HG03066 (cell line): ENCODE data around the gene POT1.

ENCODE experiments used
- ATAC-seq: cut with Tn5 transposase; IDR thresholded peaks from one replicate; pipeline ENCODE4 v1.9.1; 2021; ENCODE audit warnings: low read depth; ENCODE audit not compliant: unreplicated experiment

The POT1 gene

DNA sequence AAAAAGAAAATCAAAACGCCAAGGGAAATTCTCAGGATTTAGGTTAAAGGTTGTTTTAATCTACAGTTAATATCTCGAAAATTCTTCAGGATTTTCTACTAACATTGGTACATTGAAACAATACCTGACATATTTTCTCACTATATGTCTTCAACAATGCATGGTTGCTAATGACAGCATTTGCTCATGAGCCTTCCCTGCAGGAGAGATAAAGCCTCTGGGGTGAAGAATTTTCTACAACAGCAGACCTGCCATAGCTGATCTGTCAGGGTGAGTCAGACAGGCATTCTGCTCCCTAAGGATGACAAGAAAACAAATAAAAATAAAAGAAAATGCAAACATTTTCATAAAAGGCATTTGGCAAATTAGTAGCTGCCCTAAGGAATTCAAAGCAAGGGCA is 152.4 kb downstream of the POT1 start:
- no peak for ATAC-seq

DNA sequence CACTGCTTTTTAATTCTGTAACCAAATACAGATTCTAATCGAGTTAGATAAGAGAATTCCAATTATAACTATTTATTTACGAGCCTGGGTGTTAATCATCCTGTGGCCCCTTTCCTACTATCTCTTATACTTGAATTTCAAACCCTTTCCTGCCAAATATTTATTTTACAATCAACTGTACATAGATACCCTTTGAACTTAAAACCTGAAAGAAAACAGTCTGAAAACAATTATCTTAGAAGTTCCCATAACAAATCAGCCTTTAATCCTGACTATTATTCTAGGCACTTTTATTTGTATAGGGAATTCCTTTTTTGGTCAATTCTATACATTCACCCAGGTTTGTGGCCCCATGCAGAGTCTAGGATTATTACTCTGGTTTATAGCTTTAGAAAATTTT is 153.5 kb downstream of the POT1 start:
- ATAC-seq, result no peak

DNA sequence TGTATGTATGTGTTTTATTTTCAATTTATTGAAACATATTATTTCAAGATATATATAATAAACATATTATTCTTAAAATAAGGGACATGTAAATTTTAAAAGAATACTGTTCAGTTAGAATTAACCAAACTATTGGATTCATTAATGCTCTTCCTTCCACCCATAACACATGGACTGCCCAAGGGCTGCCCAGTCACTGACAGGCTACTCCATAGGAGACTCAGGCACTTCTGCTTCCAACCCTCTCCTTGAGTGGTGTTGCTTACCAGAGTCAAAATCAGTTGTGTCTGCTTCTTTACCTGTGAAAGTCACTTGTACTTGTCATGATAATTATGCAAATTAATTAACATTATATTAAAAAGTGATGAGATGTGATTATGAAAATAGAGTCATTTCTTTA is 154.2 kb downstream of the POT1 start:
- ATAC-seq, result no peak

DNA sequence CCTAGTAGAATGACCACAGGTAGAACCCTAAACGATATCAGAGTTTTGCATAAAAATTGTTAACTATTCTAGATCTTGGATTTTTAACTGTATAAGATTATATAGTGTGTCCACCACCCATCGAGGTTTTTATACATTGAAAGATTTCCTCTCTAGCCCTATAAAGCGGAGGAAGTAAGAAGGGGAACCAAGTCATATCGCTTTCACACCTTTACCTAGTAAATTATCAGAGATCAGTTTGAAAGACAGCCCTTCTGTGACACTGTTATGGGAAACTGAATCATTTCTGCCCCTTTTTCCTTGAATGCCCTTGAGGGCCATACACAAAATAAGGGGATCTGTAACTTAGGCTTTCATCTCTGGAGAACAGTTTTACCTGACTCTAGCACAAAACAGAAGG is 155.7 kb downstream of the POT1 start:
- ATAC-seq, result no peak

DNA sequence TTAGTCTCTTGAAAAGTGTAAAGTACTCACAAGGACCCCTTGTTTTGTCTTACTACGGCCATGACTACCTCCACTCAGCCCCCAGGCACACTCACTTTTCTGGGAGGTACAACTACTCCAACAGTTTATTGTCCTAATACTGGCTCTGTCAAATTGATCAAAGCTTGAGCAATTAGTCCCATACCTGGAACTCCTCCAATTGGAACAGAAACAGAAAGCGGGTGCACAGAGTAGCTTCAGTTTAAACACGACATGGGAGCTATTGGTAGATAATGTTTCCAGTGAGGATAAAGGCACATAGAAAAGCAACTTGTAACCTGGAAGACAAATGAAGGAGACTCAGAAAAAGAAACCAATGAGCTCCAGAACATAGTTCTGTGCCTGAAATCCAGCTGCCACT is 156.3 kb downstream of the POT1 start:
- no peak for ATAC-seq
